HCT116 (cell line): Measurements from ENCODE around the gene ALDH1L1.

Experiments used
- TF ChIP-seq, protein P1 (sequence below), 3 experiments: fragments of 200-600 bp in 1 of 3; sonication (generic) in 1 of 3; IDR thresholded peaks in 2 of 3; conservative IDR thresholded peaks in 1 of 3; 2 replicates each; pipeline ENCODE4 v1.5.1; 2012 to 2017; ENCODE audit warnings: low read depth in 2 of 3, low read length in 2 of 3, antibody characterized with exemption in 1 of 3, borderline replicate concordance in 1 of 3, control low read depth in 1 of 3, mild to moderate bottlenecking in 1 of 3, mixed read lengths in 1 of 3, mixed run types in 1 of 3, moderate library complexity in 1 of 3; ENCODE audit not compliant: insufficient read depth in 1 of 3
- TF ChIP-seq, protein P2 (sequence below): IDR thresholded peaks from 2 replicates; pipeline ENCODE4 v1.6.1; 2012
- TF ChIP-seq, protein P3 (sequence below): IDR thresholded peaks from 2 replicates; pipeline ENCODE4 v1.6.1; 2012; ENCODE audit warnings: low read depth

DNA sequence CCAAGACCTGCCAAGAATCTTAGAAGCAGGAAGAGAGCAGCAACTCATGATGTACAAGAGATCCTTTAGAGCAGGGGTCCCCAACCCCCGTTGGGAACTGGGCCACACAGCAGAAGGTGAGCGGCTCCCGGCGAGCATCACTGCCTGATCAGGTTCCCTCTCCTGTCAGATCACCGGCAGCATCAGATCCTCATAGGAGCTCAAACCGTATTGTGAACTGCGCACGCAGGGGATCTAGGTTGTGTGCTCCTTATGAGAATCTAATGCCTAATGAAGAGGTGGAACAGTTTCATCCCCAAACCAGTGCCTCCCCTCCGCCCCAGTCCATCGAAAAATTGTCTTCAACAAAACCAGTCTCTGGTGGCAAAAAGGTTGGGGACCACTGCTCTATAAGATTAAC, 110.2 kb downstream of the ALDH1L1 start:
- TF ChIP-seq, protein P1, sequence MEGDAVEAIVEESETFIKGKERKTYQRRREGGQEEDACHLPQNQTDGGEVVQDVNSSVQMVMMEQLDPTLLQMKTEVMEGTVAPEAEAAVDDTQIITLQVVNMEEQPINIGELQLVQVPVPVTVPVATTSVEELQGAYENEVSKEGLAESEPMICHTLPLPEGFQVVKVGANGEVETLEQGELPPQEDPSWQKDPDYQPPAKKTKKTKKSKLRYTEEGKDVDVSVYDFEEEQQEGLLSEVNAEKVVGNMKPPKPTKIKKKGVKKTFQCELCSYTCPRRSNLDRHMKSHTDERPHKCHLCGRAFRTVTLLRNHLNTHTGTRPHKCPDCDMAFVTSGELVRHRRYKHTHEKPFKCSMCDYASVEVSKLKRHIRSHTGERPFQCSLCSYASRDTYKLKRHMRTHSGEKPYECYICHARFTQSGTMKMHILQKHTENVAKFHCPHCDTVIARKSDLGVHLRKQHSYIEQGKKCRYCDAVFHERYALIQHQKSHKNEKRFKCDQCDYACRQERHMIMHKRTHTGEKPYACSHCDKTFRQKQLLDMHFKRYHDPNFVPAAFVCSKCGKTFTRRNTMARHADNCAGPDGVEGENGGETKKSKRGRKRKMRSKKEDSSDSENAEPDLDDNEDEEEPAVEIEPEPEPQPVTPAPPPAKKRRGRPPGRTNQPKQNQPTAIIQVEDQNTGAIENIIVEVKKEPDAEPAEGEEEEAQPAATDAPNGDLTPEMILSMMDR (IDR thresholded peaks at IDR 0.05 in 2 of 3, conservative IDR thresholded peaks at IDR 0.05 in 1 of 3; ENCODE audit: borderline replicate concordance in 1 of 3, insufficient read depth in 1 of 3, low read depth in 2 of 3, low read length in 2 of 3) = no peak
- TF ChIP-seq, protein P2, sequence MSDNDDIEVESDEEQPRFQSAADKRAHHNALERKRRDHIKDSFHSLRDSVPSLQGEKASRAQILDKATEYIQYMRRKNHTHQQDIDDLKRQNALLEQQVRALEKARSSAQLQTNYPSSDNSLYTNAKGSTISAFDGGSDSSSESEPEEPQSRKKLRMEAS = no peak
- TF ChIP-seq, protein P3, sequence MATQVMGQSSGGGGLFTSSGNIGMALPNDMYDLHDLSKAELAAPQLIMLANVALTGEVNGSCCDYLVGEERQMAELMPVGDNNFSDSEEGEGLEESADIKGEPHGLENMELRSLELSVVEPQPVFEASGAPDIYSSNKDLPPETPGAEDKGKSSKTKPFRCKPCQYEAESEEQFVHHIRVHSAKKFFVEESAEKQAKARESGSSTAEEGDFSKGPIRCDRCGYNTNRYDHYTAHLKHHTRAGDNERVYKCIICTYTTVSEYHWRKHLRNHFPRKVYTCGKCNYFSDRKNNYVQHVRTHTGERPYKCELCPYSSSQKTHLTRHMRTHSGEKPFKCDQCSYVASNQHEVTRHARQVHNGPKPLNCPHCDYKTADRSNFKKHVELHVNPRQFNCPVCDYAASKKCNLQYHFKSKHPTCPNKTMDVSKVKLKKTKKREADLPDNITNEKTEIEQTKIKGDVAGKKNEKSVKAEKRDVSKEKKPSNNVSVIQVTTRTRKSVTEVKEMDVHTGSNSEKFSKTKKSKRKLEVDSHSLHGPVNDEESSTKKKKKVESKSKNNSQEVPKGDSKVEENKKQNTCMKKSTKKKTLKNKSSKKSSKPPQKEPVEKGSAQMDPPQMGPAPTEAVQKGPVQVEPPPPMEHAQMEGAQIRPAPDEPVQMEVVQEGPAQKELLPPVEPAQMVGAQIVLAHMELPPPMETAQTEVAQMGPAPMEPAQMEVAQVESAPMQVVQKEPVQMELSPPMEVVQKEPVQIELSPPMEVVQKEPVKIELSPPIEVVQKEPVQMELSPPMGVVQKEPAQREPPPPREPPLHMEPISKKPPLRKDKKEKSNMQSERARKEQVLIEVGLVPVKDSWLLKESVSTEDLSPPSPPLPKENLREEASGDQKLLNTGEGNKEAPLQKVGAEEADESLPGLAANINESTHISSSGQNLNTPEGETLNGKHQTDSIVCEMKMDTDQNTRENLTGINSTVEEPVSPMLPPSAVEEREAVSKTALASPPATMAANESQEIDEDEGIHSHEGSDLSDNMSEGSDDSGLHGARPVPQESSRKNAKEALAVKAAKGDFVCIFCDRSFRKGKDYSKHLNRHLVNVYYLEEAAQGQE = no peak
